ENCODE results near the gene ZBTB43. TPM values are rescaled to one million over a fixed set of nuclear protein-coding genes. Genes with fewer than 3 reads are reported as not detected.
A peak's percentile ranks its signal among the peaks of the same experiment; 100 is the strongest.
"Not testable (repeated sequence)": the region's sequence is repeated elsewhere in the genome, so short reads cannot be mapped to it uniquely, and the experiment has no call there.

Gene ZBTB43
- total RNA-seq, 1 experiment from 2014 or later = 13.8 TPM

- peaks cover 3% of the 10 kb centered on the region for H3K36me3 ChIP-seq (ENCODE audit: insufficient read depth, low read length, poor library complexity, severe bottlenecking)
- H3K27ac ChIP-seq (ENCODE audit: low read depth, low read length, poor library complexity, severe bottlenecking) = peak overlapping the region; percentile 84
- H3K27me3 ChIP-seq (replicated peaks; ENCODE audit: insufficient read depth, low read depth, low read length, poor library complexity) = no peaks in the 10 kb centered on the region
- BruUV-seq (replicated peaks) = no TSS peak
- H3K4me1 ChIP-seq (ENCODE audit: insufficient read depth, low read length, poor library complexity, severe bottlenecking) = peaks cover 16% of the 10 kb centered on the region
- POLR2A ChIA-PET (ENCODE audit: low non-redundant PET) = no interaction called here
- TF ChIP-seq EZH2 (IDR thresholded peaks at IDR 0.05; ENCODE audit: borderline replicate concordance, low read depth, low read length, poor library complexity, severe bottlenecking) (no peak), CTCF (conservative IDR thresholded peaks at IDR 0.05; ENCODE audit: low read depth, low read length) (no peak)
- CTCF ChIA-PET = no interaction called here
- peak; percentile 53 for DNase-seq (ENCODE audit: low spot score)
- H3K9me3 ChIP-seq (ENCODE audit: low read depth, low read length, poor library complexity, severe bottlenecking) = no peaks in the 10 kb centered on the region
- H3K4me3 ChIP-seq (ENCODE audit: low read depth, low read length, poor library complexity, severe bottlenecking) = peak overlapping the region; percentile 98
- intact Hi-C loops (cut with micrococcal nuclease; ENCODE audit: unreplicated experiment) = no loop called here
Observed at GRCh38 chr9:126805554-126806262, 868 bp downstream of the ZBTB43 start.

- peaks cover 3% of the 10 kb centered on the region for H3K36me3 ChIP-seq (ENCODE audit: insufficient read depth, low read length, poor library complexity, severe bottlenecking)
- intact Hi-C loops (cut with micrococcal nuclease; ENCODE audit: unreplicated experiment) = no loop called here
- POLR2A ChIA-PET (ENCODE audit: low non-redundant PET) = no interaction called here
- peak overlapping the region; percentile 98 for H3K4me3 ChIP-seq (ENCODE audit: low read depth, low read length, poor library complexity, severe bottlenecking)
- no peak for DNase-seq (ENCODE audit: low spot score)
- H3K9me3 ChIP-seq (ENCODE audit: low read depth, low read length, poor library complexity, severe bottlenecking) = no peaks in the 10 kb centered on the region
- CTCF ChIA-PET = no interaction called here
- BruUV-seq (replicated peaks) = no TSS peak
- peak overlapping the region; percentile 84 for H3K27ac ChIP-seq (ENCODE audit: low read depth, low read length, poor library complexity, severe bottlenecking)
- H3K4me1 ChIP-seq (ENCODE audit: insufficient read depth, low read length, poor library complexity, severe bottlenecking) = peaks cover 16% of the 10 kb centered on the region
- TF ChIP-seq CTCF (conservative IDR thresholded peaks at IDR 0.05; ENCODE audit: low read depth, low read length) (no peak), EZH2 (IDR thresholded peaks at IDR 0.05; ENCODE audit: borderline replicate concordance, low read depth, low read length, poor library complexity, severe bottlenecking) (no peak)
- no peaks in the 10 kb centered on the region for H3K27me3 ChIP-seq (replicated peaks; ENCODE audit: insufficient read depth, low read depth, low read length, poor library complexity)
Observed at GRCh38 chr9:126806336-126806735, 1.5 kb downstream of the ZBTB43 start.

GRCh38 chr9:126809068-126809467 is 4.2 kb downstream of the ZBTB43 start:
- Histone ChIP-seq H3K36me3 (ENCODE audit: insufficient read depth, low read length, poor library complexity, severe bottlenecking) (peaks cover 15% of the 10 kb centered on the region), H3K4me1 (ENCODE audit: insufficient read depth, low read length, poor library complexity, severe bottlenecking) (peaks cover 16% of the 10 kb centered on the region), H3K4me3 (ENCODE audit: low read depth, low read length, poor library complexity, severe bottlenecking) (no peak overlapping the region), H3K9me3 (ENCODE audit: low read depth, low read length, poor library complexity, severe bottlenecking) (peaks cover 2% of the 10 kb centered on the region), H3K27ac (ENCODE audit: low read depth, low read length, poor library complexity, severe bottlenecking) (no peak overlapping the region), H3K27me3 (replicated peaks; ENCODE audit: insufficient read depth, low read depth, low read length, poor library complexity) (no peaks in the 10 kb centered on the region)
- intact Hi-C loops (cut with micrococcal nuclease; ENCODE audit: unreplicated experiment) = no loop called here
- no peak for DNase-seq (ENCODE audit: low spot score)
- TF ChIP-seq EZH2 (IDR thresholded peaks at IDR 0.05; ENCODE audit: borderline replicate concordance, low read depth, low read length, poor library complexity, severe bottlenecking) (no peak), CTCF (conservative IDR thresholded peaks at IDR 0.05; ENCODE audit: low read depth, low read length) (no peak)
- POLR2A ChIA-PET (ENCODE audit: low non-redundant PET) = no interaction called here
- no TSS peak for BruUV-seq (replicated peaks)
- CTCF ChIA-PET = no interaction called here

- H3K4me3 ChIP-seq (ENCODE audit: low read depth, low read length, poor library complexity, severe bottlenecking); H3K27me3 ChIP-seq (replicated peaks; ENCODE audit: insufficient read depth, low read depth, low read length, poor library complexity); CTCF ChIA-PET; POLR2A ChIA-PET (ENCODE audit: low non-redundant PET); DNase-seq (ENCODE audit: low spot score); H3K27ac ChIP-seq (ENCODE audit: low read depth, low read length, poor library complexity, severe bottlenecking); BruUV-seq (replicated peaks); intact Hi-C loops (cut with micrococcal nuclease; ENCODE audit: unreplicated experiment): not testable (repeated sequence)
- H3K9me3 ChIP-seq (ENCODE audit: low read depth, low read length, poor library complexity, severe bottlenecking) = peaks cover 10% of the 10 kb centered on the region
- H3K4me1 ChIP-seq (ENCODE audit: insufficient read depth, low read length, poor library complexity, severe bottlenecking) = peaks cover 16% of the 10 kb centered on the region
- H3K36me3 ChIP-seq (ENCODE audit: insufficient read depth, low read length, poor library complexity, severe bottlenecking) = peaks cover 21% of the 10 kb centered on the region
Observed at GRCh38 chr9:126810221-126810620, 5.4 kb downstream of the ZBTB43 start.

All from A673 (cell line).